ENCODE data around the gene ORM2. TPM values are rescaled to one million over a fixed set of nuclear protein-coding genes. Genes with fewer than 3 reads are reported as not detected.

Gene ORM2
- total RNA-seq, 1 experiment from 2014 or later, result 0.59 TPM

- no peak for TF ChIP-seq REST (IDR thresholded peaks at IDR 0.05; ENCODE audit: low read depth)
Measured at GRCh38 chr9:114373960-114374730, 44.5 kb downstream of the ORM2 start (continued).

- Histone ChIP-seq H3K4me3 (replicated peaks in 1 of 2; ENCODE audit: low read depth in 1 of 2, low read length in 2 of 2) (no peak overlapping the region), H3K27ac (ENCODE audit: low read depth, low read length) (no peak overlapping the region), H3K4me1 (ENCODE audit: control insufficient read depth in 1 of 2, insufficient read depth in 2 of 2, low read length in 2 of 2) (no peaks in the 10 kb centered on the region), H3K27me3 (ENCODE audit: insufficient read depth, low read length) (no peaks in the 10 kb centered on the region), H3K36me3 (ENCODE audit: control insufficient read depth in 1 of 2, insufficient read depth in 2 of 2, low read length in 2 of 2) (no peaks in the 10 kb centered on the region), H4K20me1 (ENCODE audit: insufficient read depth) (no peaks in the 10 kb centered on the region), H3K9me3 (ENCODE audit: control insufficient read depth in 1 of 2, insufficient read depth in 1 of 2, low read depth in 1 of 2, low read length in 2 of 2) (no peaks in the 10 kb centered on the region), H2AFZ (ENCODE audit: low read depth, low read length, poor library complexity, severe bottlenecking) (no peak overlapping the region), H3K4me2 (ENCODE audit: low read length) (no peak overlapping the region), H3K9me2 (ENCODE audit: insufficient read depth) (no peaks in the 10 kb centered on the region), H3K79me2 (ENCODE audit: insufficient read depth, low read length) (no peaks in the 10 kb centered on the region), H3K9ac (ENCODE audit: low read length) (no peak overlapping the region)
- ChIA-PET RAD21 (ENCODE audit: low non-redundant PET in 1 of 2, low total read pairs in 2 of 2, uncharacterized antibody in 2 of 2, unreplicated experiment in 2 of 2) (no interaction called here), CTCF (no interaction called here), POLR2A (no interaction called here)
- BruUV-seq (replicated peaks), result no TSS peak
- ATAC-seq (no peak), DNase-seq (ENCODE audit: low read depth, low spot score) (no peak)
- intact Hi-C loops (cut with micrococcal nuclease), result no loop called here
- TF ChIP-seq, protein P1, sequence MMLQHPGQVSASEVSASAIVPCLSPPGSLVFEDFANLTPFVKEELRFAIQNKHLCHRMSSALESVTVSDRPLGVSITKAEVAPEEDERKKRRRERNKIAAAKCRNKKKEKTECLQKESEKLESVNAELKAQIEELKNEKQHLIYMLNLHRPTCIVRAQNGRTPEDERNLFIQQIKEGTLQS (IDR thresholded peaks at IDR 0.05), result no peak
- TF ChIP-seq ELF1 (IDR thresholded peaks at IDR 0.05; ENCODE audit: borderline replicate concordance, low read depth) (no peak), ZFX (IDR thresholded peaks at IDR 0.05) (no peak), EGR1 (IDR thresholded peaks at IDR 0.05; ENCODE audit: low read depth) (no peak), FOSL1 (IDR thresholded peaks at IDR 0.05; ENCODE audit: low read depth) (no peak), CBX3 (IDR thresholded peaks at IDR 0.05; ENCODE audit: low read depth) (no peak), CEBPB (IDR thresholded peaks at IDR 0.05; ENCODE audit: low read depth) (no peak), TCF7L2 (IDR thresholded peaks at IDR 0.05; ENCODE audit: borderline replicate concordance, extremely low read depth, insufficient read depth, insufficient read length) (no peak), ZBTB33 (IDR thresholded peaks at IDR 0.05; ENCODE audit: extremely low read depth, insufficient replicate concordance, low read length) (no peak), EZH2phosphoT487 (IDR thresholded peaks at IDR 0.05; ENCODE audit: borderline replicate concordance) (no peak), POLR2A (IDR thresholded peaks at IDR 0.05; ENCODE audit: borderline replicate concordance, extremely low read depth, insufficient read depth, insufficient read length) (no peak), SIN3A (IDR thresholded peaks at IDR 0.05; ENCODE audit: low read depth) (no peak), YY1 (IDR thresholded peaks at IDR 0.05; ENCODE audit: extremely low read depth, insufficient replicate concordance, low read depth, low read length) (no peak), SRF (IDR thresholded peaks at IDR 0.05; ENCODE audit: low read depth) (no peak), SP1 (IDR thresholded peaks at IDR 0.05; ENCODE audit: low read depth) (no peak)
- TF ChIP-seq, protein P2, sequence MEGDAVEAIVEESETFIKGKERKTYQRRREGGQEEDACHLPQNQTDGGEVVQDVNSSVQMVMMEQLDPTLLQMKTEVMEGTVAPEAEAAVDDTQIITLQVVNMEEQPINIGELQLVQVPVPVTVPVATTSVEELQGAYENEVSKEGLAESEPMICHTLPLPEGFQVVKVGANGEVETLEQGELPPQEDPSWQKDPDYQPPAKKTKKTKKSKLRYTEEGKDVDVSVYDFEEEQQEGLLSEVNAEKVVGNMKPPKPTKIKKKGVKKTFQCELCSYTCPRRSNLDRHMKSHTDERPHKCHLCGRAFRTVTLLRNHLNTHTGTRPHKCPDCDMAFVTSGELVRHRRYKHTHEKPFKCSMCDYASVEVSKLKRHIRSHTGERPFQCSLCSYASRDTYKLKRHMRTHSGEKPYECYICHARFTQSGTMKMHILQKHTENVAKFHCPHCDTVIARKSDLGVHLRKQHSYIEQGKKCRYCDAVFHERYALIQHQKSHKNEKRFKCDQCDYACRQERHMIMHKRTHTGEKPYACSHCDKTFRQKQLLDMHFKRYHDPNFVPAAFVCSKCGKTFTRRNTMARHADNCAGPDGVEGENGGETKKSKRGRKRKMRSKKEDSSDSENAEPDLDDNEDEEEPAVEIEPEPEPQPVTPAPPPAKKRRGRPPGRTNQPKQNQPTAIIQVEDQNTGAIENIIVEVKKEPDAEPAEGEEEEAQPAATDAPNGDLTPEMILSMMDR (IDR thresholded peaks at IDR 0.05 in 2 of 3, conservative IDR thresholded peaks at IDR 0.05 in 1 of 3; ENCODE audit: borderline replicate concordance in 1 of 3, insufficient read depth in 1 of 3, low read depth in 2 of 3, low read length in 2 of 3), result no peak
- TF ChIP-seq, protein P3, sequence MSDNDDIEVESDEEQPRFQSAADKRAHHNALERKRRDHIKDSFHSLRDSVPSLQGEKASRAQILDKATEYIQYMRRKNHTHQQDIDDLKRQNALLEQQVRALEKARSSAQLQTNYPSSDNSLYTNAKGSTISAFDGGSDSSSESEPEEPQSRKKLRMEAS (IDR thresholded peaks at IDR 0.05), result no peak
Measured at GRCh38 chr9:114374936-114375335, 45.3 kb downstream of the ORM2 start.
